ENCODE results near the gene DRD4. TPM values are rescaled to one million over a fixed set of nuclear protein-coding genes. Genes with fewer than 3 reads are reported as not detected.
"Not testable (repeated sequence)": the region's sequence is repeated elsewhere in the genome, so short reads cannot be mapped to it uniquely, and the experiment has no call there.

DRD4 gene
- total and polyA plus RNA-seq, 2 of the 8 experiments (the other 6 are each of a cell fraction or from before 2014, with no cell fraction given): 3.4 to 4.9 TPM

DNA sequence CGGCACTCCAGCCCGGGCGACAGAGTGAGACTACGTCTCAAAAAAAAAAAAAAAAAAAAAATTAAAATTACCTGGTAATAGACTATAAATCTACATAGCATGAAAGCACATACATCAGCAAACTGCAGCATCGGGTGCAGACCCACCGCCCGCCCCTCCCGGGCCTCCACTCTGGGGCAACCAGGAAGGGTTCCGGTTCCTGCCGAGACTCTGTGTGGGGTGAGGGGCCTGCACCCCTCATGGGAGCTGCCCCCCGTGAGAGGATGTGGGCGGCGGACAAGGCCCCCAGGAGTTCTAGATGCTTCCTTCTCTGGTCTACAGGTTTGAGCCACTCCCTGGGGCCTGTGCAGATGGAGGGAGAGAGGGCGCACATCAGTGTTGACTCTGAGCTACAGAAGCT lies 9.1 kb downstream of the DRD4 start (continued):
- TF ChIP-seq, protein P1, sequence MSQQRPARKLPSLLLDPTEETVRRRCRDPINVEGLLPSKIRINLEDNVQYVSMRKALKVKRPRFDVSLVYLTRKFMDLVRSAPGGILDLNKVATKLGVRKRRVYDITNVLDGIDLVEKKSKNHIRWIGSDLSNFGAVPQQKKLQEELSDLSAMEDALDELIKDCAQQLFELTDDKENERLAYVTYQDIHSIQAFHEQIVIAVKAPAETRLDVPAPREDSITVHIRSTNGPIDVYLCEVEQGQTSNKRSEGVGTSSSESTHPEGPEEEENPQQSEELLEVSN (IDR thresholded peaks at IDR 0.05): no peak
- TF ChIP-seq BRCA1 (IDR thresholded peaks at IDR 0.05; ENCODE audit: low read depth, low read length) (no peak), SP4 (IDR thresholded peaks at IDR 0.05; ENCODE audit: low read length) (no peak), NANOG (IDR thresholded peaks at IDR 0.05; ENCODE audit: insufficient read depth, low read depth, low read length, poor library complexity, severe bottlenecking) (no peak), SUZ12 (IDR thresholded peaks at IDR 0.05; ENCODE audit: low read length) (no peak), RXRA (IDR thresholded peaks at IDR 0.05; ENCODE audit: insufficient read depth, low read depth, low read length) (no peak)

DNA sequence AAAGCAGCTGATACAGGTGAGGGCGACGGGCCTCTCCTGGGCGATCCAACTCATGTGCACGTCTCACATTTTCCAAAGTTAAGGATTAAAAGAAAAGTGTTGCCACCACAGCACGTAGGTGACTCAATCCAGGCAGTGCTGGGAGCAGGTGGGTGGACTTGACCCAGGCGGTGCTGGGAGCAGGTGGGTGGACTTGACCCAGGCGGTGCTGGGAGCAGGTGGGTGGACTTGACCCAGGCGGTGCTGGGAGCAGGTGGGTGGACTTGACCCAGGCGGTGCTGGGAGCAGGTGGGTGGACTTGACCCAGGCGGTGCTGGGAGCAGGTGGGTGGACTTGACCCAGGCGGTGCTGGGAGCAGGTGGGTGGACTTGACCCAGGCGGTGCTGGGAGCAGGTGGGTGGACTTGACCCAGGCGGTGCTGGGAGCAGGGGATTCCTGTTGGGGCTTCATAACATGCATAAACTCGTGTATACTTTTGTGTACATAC lies 10.6 kb downstream of the DRD4 start:
- H3K14ac ChIP-seq (ENCODE audit: insufficient read length); H3K56ac ChIP-seq (replicated peaks; ENCODE audit: insufficient read length, low read depth, low read length); H3K79me2 ChIP-seq (ENCODE audit: control insufficient read depth in 1 of 2, insufficient read depth in 2 of 2, low read length in 2 of 2); H2AK5ac ChIP-seq (ENCODE audit: low read depth, low read length); H3K4ac ChIP-seq (replicated peaks; ENCODE audit: insufficient read length, low read depth, low read length); CTCF ChIA-PET (ENCODE audit: partially characterized antibody); DNase-seq (ENCODE audit: low read depth in 1 of 2, low spot score in 2 of 2); H3K9me3 ChIP-seq (ENCODE audit: insufficient read depth in 2 of 2, low read depth in 1 of 2, low read length in 1 of 2); H3K79me1 ChIP-seq (ENCODE audit: low read depth, low read length); H2BK5ac ChIP-seq (ENCODE audit: low read depth, low read length); H4K5ac ChIP-seq (ENCODE audit: insufficient read length, low read depth, low read length); H4K8ac ChIP-seq (ENCODE audit: extremely low read depth, insufficient read depth, low read length); H3K27me3 ChIP-seq (replicated peaks in 1 of 4; ENCODE audit: control insufficient read depth in 3 of 4, extremely low read depth in 1 of 4, insufficient read depth in 3 of 4, low read length in 3 of 4); H2BK12ac ChIP-seq (ENCODE audit: low read depth, low read length); H4K91ac ChIP-seq (replicated peaks; ENCODE audit: insufficient read length, low read length); H3K23me2 ChIP-seq (ENCODE audit: low read depth, low read length); H2BK120ac ChIP-seq (replicated peaks; ENCODE audit: low read depth, low read length); FAIRE-seq; H3K27ac ChIP-seq (ENCODE audit: low read depth, low read length); H3K4me3 ChIP-seq (ENCODE audit: extremely low read depth in 1 of 4, insufficient read depth in 2 of 4, low read depth in 3 of 4, low read length in 4 of 4); H4K20me1 ChIP-seq (replicated peaks in 1 of 2; ENCODE audit: control insufficient read depth in 1 of 2, insufficient read depth in 2 of 2, low read length in 2 of 2); H2AFZ ChIP-seq (ENCODE audit: low read length); H3K23ac ChIP-seq (ENCODE audit: insufficient read length); H3K18ac ChIP-seq (ENCODE audit: extremely low read depth, low read length); H3K9ac ChIP-seq (replicated peaks in 1 of 4; ENCODE audit: extremely low read depth in 1 of 4, low read depth in 3 of 4, low read length in 3 of 4); H3K4me1 ChIP-seq (replicated peaks in 1 of 4; ENCODE audit: control insufficient read depth in 3 of 4, insufficient read depth in 4 of 4, low read length in 3 of 4); H2BK15ac ChIP-seq (ENCODE audit: low read length); H3K4me2 ChIP-seq (ENCODE audit: insufficient read depth in 1 of 2, low read depth in 2 of 2, low read length in 2 of 2); H2BK20ac ChIP-seq (ENCODE audit: low read length): not testable (repeated sequence)
- POLR2A ChIA-PET (ENCODE audit: partially characterized antibody): interaction anchor here (0.6 to 4.2 kb wide), 6 partner anchors 8 to 190 kb away, joined by 3 to 19 read pairs (median 4); no protein-coding TSS in a partner anchor
- peaks cover 0 to 11% (median 5%) of the 10 kb centered on the region in 4 experiments; a peak in 4 of 8 replicates for H3K36me3 ChIP-seq (ENCODE audit: control insufficient read depth in 2 of 4, insufficient read depth in 4 of 4, low read length in 3 of 4)
- 92% methylated on average over 8 of the region's 14 CpGs; no CpG with 5 or more reads in 1 of the 2 experiments for WGBS, 2 experiments (ENCODE audit: extremely low coverage in 1 of 2, insufficient coverage in 1 of 2, insufficient read length in 1 of 2, insufficient replicate concordance in 2 of 2, low coverage in 1 of 2, low lambda C conversion rate in 2 of 2, missing lambda C conversion rate in 1 of 2)

All from H1 (cell line).